SK-N-SH (cell line): ENCODE data around the gene SHB. TPM values are rescaled to one million over a fixed set of nuclear protein-coding genes. Genes with fewer than 3 reads are reported as not detected.

ENCODE experiments used
- CTCF ChIA-PET: fragments of 300-600, 350-600 bp; formaldehyde crosslinking; extraction: SDS; loops from one replicate; lab custom pipeline; 2021; lab: Yijun Ruan, JAX
- POLR2A ChIA-PET: fragments of 350-600 bp; sonication (Branson Sonifier 250); formaldehyde crosslinking; extraction: SDS; loops from one replicate; lab custom pipeline; 2020; ENCODE audit warnings: antibody characterized with exemption, inconsistent platforms; lab: Yijun Ruan, JAX
- DNase-seq: peaks from one replicate; pipeline ENCODE4 v3.0.0; 2012
- H2AFZ ChIP-seq: fragments of 200-600 bp; sonication (generic); 2 replicates; pipeline ENCODE4 v1.8.1; 2016; ENCODE audit warnings: antibody characterized with exemption, mild to moderate bottlenecking, low read depth
- H3F3A ChIP-seq: fragments of 200-600 bp; sonication (generic); replicated peaks from 2 replicates; pipeline ENCODE3; 2016; ENCODE audit warnings: antibody characterized with exemption, mild to moderate bottlenecking; ENCODE audit not compliant: insufficient read depth
- H3K27ac ChIP-seq, 2 experiments: fragments of 200-500 bp in 1 of 2; fragments of 200-600 bp in 1 of 2; sonication (Bioruptor generic) in 1 of 2; sonication (generic), shearing (Covaris generic) in 1 of 2; 2 replicates each; pipeline versions ENCODE4 v1.5.1 to v1.6.1; 2014 to 2016; ENCODE audit warnings: low read depth in 2 of 2, inconsistent platforms in 1 of 2, low read length in 1 of 2, mild to moderate bottlenecking in 1 of 2, mixed read lengths in 1 of 2
- H3K27me3 ChIP-seq: fragments of 200-600 bp; sonication (generic), shearing (Covaris generic); 2 replicates; pipeline ENCODE4 v1.6.1; 2016; ENCODE audit warnings: mixed run types; ENCODE audit not compliant: insufficient read depth
- H3K36me3 ChIP-seq, 2 experiments: fragments of 200-500 bp in 1 of 2; fragments of 200-600 bp in 1 of 2; sonication (Bioruptor generic) in 1 of 2; sonication (generic) in 1 of 2; replicated peaks in 1 of 2; 2 replicates each; pipeline versions ENCODE3 to v1.5.1; 2014 to 2016; ENCODE audit warnings: low read length in 1 of 2, mild to moderate bottlenecking in 1 of 2; ENCODE audit not compliant: insufficient read depth in 2 of 2, control insufficient read depth in 1 of 2
- H3K4me1 ChIP-seq, 2 experiments: fragments of 200-500 bp in 1 of 2; fragments of 200-600 bp in 1 of 2; sonication (Bioruptor generic) in 1 of 2; sonication (generic), shearing (Covaris generic) in 1 of 2; 2 replicates each; pipeline versions ENCODE4 v1.5.1 to v1.6.1; 2014 to 2016; ENCODE audit warnings: low read depth in 1 of 2, low read length in 1 of 2, mixed run types in 1 of 2; ENCODE audit not compliant: insufficient read depth in 2 of 2, control insufficient read depth in 1 of 2
- H3K4me2 ChIP-seq: fragments of 200-600 bp; sonication (generic), shearing (Covaris generic); 2 replicates; pipeline ENCODE4 v1.6.1; 2017; ENCODE audit warnings: mixed run types
- H3K4me3 ChIP-seq, 2 experiments: fragments of 200-500 bp in 1 of 2; fragments of 200-600 bp in 1 of 2; sonication (Bioruptor generic) in 1 of 2; sonication (generic), shearing (Covaris generic) in 1 of 2; 2 replicates each; pipeline versions ENCODE4 v1.5.1 to v1.8.1; 2014 to 2016; ENCODE audit warnings: low read depth in 2 of 2, inconsistent platforms in 1 of 2, low read length in 1 of 2, mild to moderate bottlenecking in 1 of 2, mixed read lengths in 1 of 2, moderate library complexity in 1 of 2
- H3K79me2 ChIP-seq: fragments of 200-600 bp; sonication (generic); 2 replicates; pipeline ENCODE4 v1.8.1; 2017; ENCODE audit warnings: mild to moderate bottlenecking; ENCODE audit not compliant: insufficient read depth
- H3K9ac ChIP-seq: fragments of 200-600 bp; sonication (generic); 2 replicates; pipeline ENCODE4 v1.6.1; 2017; ENCODE audit warnings: mixed run types
- H3K9me2 ChIP-seq: fragments of 200-600 bp; sonication (generic); 2 replicates; pipeline ENCODE4 v1.6.1; 2017; ENCODE audit warnings: mixed run types
- H3K9me3 ChIP-seq: fragments of 200-600 bp; sonication (generic); 2 replicates; pipeline ENCODE4 v1.6.1; 2017; ENCODE audit warnings: mixed run types, mild to moderate bottlenecking, moderate library complexity
- H4K20me1 ChIP-seq: fragments of 200-600 bp; sonication (generic); 2 replicates; pipeline ENCODE4 v1.6.1; 2017; ENCODE audit warnings: mild to moderate bottlenecking, mixed run types; ENCODE audit not compliant: insufficient read depth
- CHD2 ChIP-seq: fragments of 150-350 bp; IDR thresholded peaks from 2 replicates; pipeline ENCODE4 v1.6.1; 2018; ENCODE audit warnings: low read length; ENCODE audit not compliant: partially characterized antibody
- ELF1 ChIP-seq: IDR thresholded peaks from 2 replicates; pipeline ENCODE4 v1.4.0; 2012
- EP300 ChIP-seq, 2 experiments: IDR thresholded peaks; 2 replicates each; pipeline versions ENCODE4 v1.4.0 to v1.6.1; 2012; ENCODE audit warnings: borderline replicate concordance in 1 of 2, low read depth in 1 of 2, low read length in 1 of 2
- FOSL2 ChIP-seq: IDR thresholded peaks from 2 replicates; pipeline ENCODE4 v1.4.0; 2012; ENCODE audit warnings: low read depth, mild to moderate bottlenecking, moderate library complexity, borderline replicate concordance
- FOXM1 ChIP-seq: IDR thresholded peaks from 2 replicates; pipeline ENCODE4 v1.4.0; 2012; ENCODE audit warnings: low read depth, mild to moderate bottlenecking
- GATA2 ChIP-seq: sonication (generic); formaldehyde crosslinking; IDR thresholded peaks from 2 replicates; pipeline ENCODE4 v1.5.0; 2020; ENCODE audit warnings: mild to moderate bottlenecking, missing genetic modification reagents
- IRF3 ChIP-seq: fragments of 150-350 bp; IDR thresholded peaks from 2 replicates; pipeline ENCODE4 v1.6.1; 2016; ENCODE audit warnings: mild to moderate bottlenecking, low read depth, low read length
- JUND ChIP-seq: IDR thresholded peaks from 2 replicates; pipeline ENCODE4 v1.4.0; 2012
- NFIC ChIP-seq: IDR thresholded peaks from 2 replicates; pipeline ENCODE4 v1.4.0; 2012; ENCODE audit warnings: borderline replicate concordance
- NRF1 ChIP-seq: IDR thresholded peaks from 2 replicates; pipeline ENCODE4 v1.6.1; 2012; ENCODE audit warnings: low read depth, mild to moderate bottlenecking, low read length
- PBX3 ChIP-seq: IDR thresholded peaks from 2 replicates; pipeline ENCODE4; 2012
- RAD21 ChIP-seq: IDR thresholded peaks from 2 replicates; pipeline ENCODE4 v1.6.1; 2012; ENCODE audit warnings: mild to moderate bottlenecking, low read length
- RCOR1 ChIP-seq: fragments of 150-350 bp; IDR thresholded peaks from 2 replicates; pipeline ENCODE4 v1.6.1; 2017; ENCODE audit warnings: antibody characterized with exemption, low read length
- RFX5 ChIP-seq: IDR thresholded peaks from 2 replicates; pipeline ENCODE4 v1.6.1; 2012; ENCODE audit warnings: mild to moderate bottlenecking, improper control_type of control experiment, low read length
- RXRA ChIP-seq: IDR thresholded peaks from 2 replicates; pipeline ENCODE4 v1.4.0; 2012; ENCODE audit warnings: low read depth, mild to moderate bottlenecking, borderline replicate concordance
- TAF1 ChIP-seq: IDR thresholded peaks from 2 replicates; pipeline ENCODE4 v1.6.1; 2012; ENCODE audit warnings: low read depth, mild to moderate bottlenecking, low read length, moderate library complexity, borderline replicate concordance
- TCF12 ChIP-seq: IDR thresholded peaks from 2 replicates; pipeline ENCODE4 v1.4.0; 2012
- TEAD4 ChIP-seq: IDR thresholded peaks from 2 replicates; pipeline ENCODE4 v1.4.0; 2012; ENCODE audit warnings: mild to moderate bottlenecking, borderline replicate concordance; ENCODE audit not compliant: insufficient read depth
- USF1 ChIP-seq: IDR thresholded peaks from 2 replicates; pipeline ENCODE4 v1.4.0; 2012; ENCODE audit warnings: low read depth, borderline replicate concordance
- USF2 ChIP-seq: fragments of 150-350 bp; IDR thresholded peaks from 2 replicates; pipeline ENCODE4 v1.6.1; 2017; ENCODE audit warnings: antibody characterized with exemption, low read length, low read depth, borderline replicate concordance
- ZBTB33 ChIP-seq: IDR thresholded peaks from 2 replicates; pipeline ENCODE4 v1.4.0; 2012; ENCODE audit warnings: low read depth, borderline replicate concordance
- WGBS: methylation state at CpG from one replicate; pipeline ENCODE4 v1.1.6; 2017; ENCODE audit warnings: low lambda C conversion rate; 5-methylcytosine and 5-hydroxymethylcytosine counted together
- polyA plus RNA-seq, 3 experiments: library from polyadenylated mRNA; depleted of rRNA; stranded (reverse); fragments of >200 nt; gene quantifications; 2 replicates each; pipeline ENCODE4 v1.2.3, GENCODE V29; 2012

Gene SHB
- polyA plus RNA-seq, 1 of the 3 experiments (the other 2 are of a cell fraction), result 26.0 TPM

GRCh38 chr9:37947977-37948376 lies 121.0 kb downstream of the SHB start:
- Histone ChIP-seq H3K27me3 (no peaks in the 10 kb centered on the region), H3K9ac (no peak overlapping the region), H3K4me2 (no peak overlapping the region), H2AFZ (no peak overlapping the region), H3K4me3 (no peak overlapping the region), H3K9me3 (no peaks in the 10 kb centered on the region), H3K4me1 (peaks cover 46 to 47% of the 10 kb centered on the region in 2 experiments; a peak in 3 of 4 replicates), H3K27ac (no peak overlapping the region; a peak in 2 of 4 replicates), H3K36me3 (peaks cover 9 to 36% of the 10 kb centered on the region in 2 experiments), H3K79me2 (peaks cover 65% of the 10 kb centered on the region; the same call in 1 of the 2 replicates), H4K20me1 (no peaks in the 10 kb centered on the region), H3F3A (peaks cover 39% of the 10 kb centered on the region), H3K9me2 (no peaks in the 10 kb centered on the region)
- 97% methylated on average over 9 of the region's 9 CpGs for WGBS
- ChIA-PET CTCF (interaction anchor here (1.3 to 1.7 kb wide), 2 partner anchors 10 to 212 kb away, joined by 3 to 6 read pairs; no protein-coding TSS in a partner anchor), POLR2A (no interaction called here)
- no peak for TF ChIP-seq EP300 (IDR thresholded peaks at IDR 0.05; ENCODE audit: borderline replicate concordance in 1 of 2, low read depth in 1 of 2, low read length in 1 of 2)
- TF ChIP-seq RFX5, result no peak
- TF ChIP-seq FOSL2, result no peak
- TF ChIP-seq FOXM1, result no peak
- no peak for TF ChIP-seq USF1
- no peak for TF ChIP-seq RCOR1
- TF ChIP-seq ZBTB33, result no peak
- no peak for TF ChIP-seq IRF3
- TF ChIP-seq GATA2 (CRISPR knock-in tag), result no peak
- TF ChIP-seq TAF1, result no peak
- no peak for TF ChIP-seq TCF12
- TF ChIP-seq NFIC, result no peak
- no peak for TF ChIP-seq RAD21
- no peak for DNase-seq

GRCh38 chr9:37947471-37947870 lies 121.6 kb downstream of the SHB start:
- POLR2A ChIA-PET, result no interaction called here
- peak overlapping the region in 1 of 2 experiments; percentile 2; a peak in 1 of 4 replicates for H3K27ac ChIP-seq
- TF ChIP-seq PBX3 (no peak), GATA2 (CRISPR knock-in tag) (no peak), FOXM1 (no peak), NRF1 (no peak), JUND (no peak), CHD2 (no peak), IRF3 (no peak), RXRA (no peak), USF2 (no peak), TEAD4 (no peak), FOSL2 (no peak), ELF1 (no peak)
- TF ChIP-seq, all 33 proteins: peak for 0
- Histone ChIP-seq H3K4me1 (peaks cover 49 to 52% of the 10 kb centered on the region in 2 experiments; a peak in 3 of 4 replicates), H3K27me3 (no peaks in the 10 kb centered on the region), H3K9ac (no peak overlapping the region), H3K9me3 (no peaks in the 10 kb centered on the region), H3F3A (peaks cover 39% of the 10 kb centered on the region), H4K20me1 (no peaks in the 10 kb centered on the region), H2AFZ (no peak overlapping the region), H3K9me2 (no peaks in the 10 kb centered on the region), H3K36me3 (peaks cover 9 to 36% of the 10 kb centered on the region in 2 experiments), H3K4me3 (no peak overlapping the region), H3K4me2 (no peak overlapping the region), H3K79me2 (peaks cover 65% of the 10 kb centered on the region; the same call in 1 of the 2 replicates)
- CTCF ChIA-PET, result interaction anchor here (1.3 to 1.7 kb wide), 2 partner anchors 9 to 212 kb away, joined by 3 to 6 read pairs; no protein-coding TSS in a partner anchor
- WGBS, result 100% methylated on average over 5 of the region's 7 CpGs
- no peak for DNase-seq
